Measurements from ENCODE around the gene SPON2.

SPON2 gene

GRCh38 chr4:1214101-1215095, 42.0 kb upstream of the SPON2 start:
- no peak overlapping the region for H3K27ac ChIP-seq (ENCODE audit: insufficient read depth, low read depth, low read length, poor library complexity, severe bottlenecking)
- H3K27me3 ChIP-seq (ENCODE audit: control insufficient read depth, insufficient read depth, low read length, poor library complexity, severe bottlenecking): no peaks in the 10 kb centered on the region
- H3K4me3 ChIP-seq (ENCODE audit: insufficient read depth, low read depth, low read length): no peak overlapping the region
- H3K4me1 ChIP-seq (ENCODE audit: control insufficient read depth, insufficient read depth, low read length): no peaks in the 10 kb centered on the region
- no peaks in the 10 kb centered on the region for H3K9me3 ChIP-seq (ENCODE audit: control insufficient read depth, low read length)
- H3K36me3 ChIP-seq (ENCODE audit: control insufficient read depth, insufficient read depth, low read length): peaks cover 16% of the 10 kb centered on the region
- WGBS, 2 experiments: 95% methylated on average over 48 of the region's 48 CpGs

GRCh38 chr4:1213336-1213995, 41.1 kb upstream of the SPON2 start:
- H3K36me3 ChIP-seq (ENCODE audit: control insufficient read depth, insufficient read depth, low read length): peaks cover 16% of the 10 kb centered on the region
- H3K9me3 ChIP-seq (ENCODE audit: control insufficient read depth, low read length): no peaks in the 10 kb centered on the region
- H3K27me3 ChIP-seq (ENCODE audit: control insufficient read depth, insufficient read depth, low read length, poor library complexity, severe bottlenecking): no peaks in the 10 kb centered on the region
- no peak overlapping the region for H3K4me3 ChIP-seq (ENCODE audit: insufficient read depth, low read depth, low read length)
- H3K27ac ChIP-seq (ENCODE audit: insufficient read depth, low read depth, low read length, poor library complexity, severe bottlenecking): no peak overlapping the region
- H3K4me1 ChIP-seq (ENCODE audit: control insufficient read depth, insufficient read depth, low read length): no peaks in the 10 kb centered on the region
- WGBS, 2 experiments: 95 to 97% methylated on average over 20 of the region's 20 CpGs

GRCh38 chr4:1212546-1213335, 40.4 kb upstream of the SPON2 start:
- WGBS, 2 experiments: 95% methylated on average over 20 of the region's 20 CpGs
- no peaks in the 10 kb centered on the region for H3K4me1 ChIP-seq (ENCODE audit: control insufficient read depth, insufficient read depth, low read length)
- no peak overlapping the region for H3K27ac ChIP-seq (ENCODE audit: insufficient read depth, low read depth, low read length, poor library complexity, severe bottlenecking)
- no peaks in the 10 kb centered on the region for H3K9me3 ChIP-seq (ENCODE audit: control insufficient read depth, low read length)
- peaks cover 16% of the 10 kb centered on the region for H3K36me3 ChIP-seq (ENCODE audit: control insufficient read depth, insufficient read depth, low read length)
- no peak overlapping the region for H3K4me3 ChIP-seq (ENCODE audit: insufficient read depth, low read depth, low read length)
- no peaks in the 10 kb centered on the region for H3K27me3 ChIP-seq (ENCODE audit: control insufficient read depth, insufficient read depth, low read length, poor library complexity, severe bottlenecking)

GRCh38 chr4:1211891-1212545, 39.6 kb upstream of the SPON2 start:
- no peaks in the 10 kb centered on the region for H3K9me3 ChIP-seq (ENCODE audit: control insufficient read depth, low read length)
- 96 to 97% methylated on average over 34 of the region's 34 CpGs for WGBS, 2 experiments
- no peaks in the 10 kb centered on the region for H3K27me3 ChIP-seq (ENCODE audit: control insufficient read depth, insufficient read depth, low read length, poor library complexity, severe bottlenecking)
- H3K4me1 ChIP-seq (ENCODE audit: control insufficient read depth, insufficient read depth, low read length): no peaks in the 10 kb centered on the region
- no peak overlapping the region for H3K27ac ChIP-seq (ENCODE audit: insufficient read depth, low read depth, low read length, poor library complexity, severe bottlenecking)
- peaks cover 16% of the 10 kb centered on the region for H3K36me3 ChIP-seq (ENCODE audit: control insufficient read depth, insufficient read depth, low read length)
- no peak overlapping the region for H3K4me3 ChIP-seq (ENCODE audit: insufficient read depth, low read depth, low read length)

GRCh38 chr4:1211371-1211770, 39.0 kb upstream of the SPON2 start:
- H3K4me3 ChIP-seq (ENCODE audit: insufficient read depth, low read depth, low read length): no peak overlapping the region
- H3K27me3 ChIP-seq (ENCODE audit: control insufficient read depth, insufficient read depth, low read length, poor library complexity, severe bottlenecking): no peaks in the 10 kb centered on the region
- H3K36me3 ChIP-seq (ENCODE audit: control insufficient read depth, insufficient read depth, low read length): peaks cover 16% of the 10 kb centered on the region
- H3K27ac ChIP-seq (ENCODE audit: insufficient read depth, low read depth, low read length, poor library complexity, severe bottlenecking): no peak overlapping the region
- H3K4me1 ChIP-seq (ENCODE audit: control insufficient read depth, insufficient read depth, low read length): no peaks in the 10 kb centered on the region
- H3K9me3 ChIP-seq (ENCODE audit: control insufficient read depth, low read length): no peaks in the 10 kb centered on the region
- 95 to 97% methylated on average over 13 of the region's 13 CpGs for WGBS, 2 experiments

- no peak overlapping the region for H3K27ac ChIP-seq (ENCODE audit: insufficient read depth, low read depth, low read length, poor library complexity, severe bottlenecking)
Measured at GRCh38 chr4:1210971-1211370, 38.6 kb upstream of the SPON2 start.

GRCh38 chr4:1210241-1210841, 38.0 kb upstream of the SPON2 start:
- Histone ChIP-seq H3K4me3 (ENCODE audit: insufficient read depth, low read depth, low read length) (no peak overlapping the region), H3K36me3 (ENCODE audit: control insufficient read depth, insufficient read depth, low read length) (peaks cover 6% of the 10 kb centered on the region), H3K4me1 (ENCODE audit: control insufficient read depth, insufficient read depth, low read length) (no peaks in the 10 kb centered on the region), H3K27ac (ENCODE audit: insufficient read depth, low read depth, low read length, poor library complexity, severe bottlenecking) (no peak overlapping the region), H3K27me3 (ENCODE audit: control insufficient read depth, insufficient read depth, low read length, poor library complexity, severe bottlenecking) (no peaks in the 10 kb centered on the region), H3K9me3 (ENCODE audit: control insufficient read depth, low read length) (no peaks in the 10 kb centered on the region)
- WGBS, 2 experiments: 95 to 97% methylated on average over 22 of the region's 22 CpGs

More at GRCh38 chr4:1210971-1211370, 38.6 kb upstream of the SPON2 start:
- H3K36me3 ChIP-seq (ENCODE audit: control insufficient read depth, insufficient read depth, low read length): peaks cover 13% of the 10 kb centered on the region
- H3K9me3 ChIP-seq (ENCODE audit: control insufficient read depth, low read length): no peaks in the 10 kb centered on the region
- H3K27me3 ChIP-seq (ENCODE audit: control insufficient read depth, insufficient read depth, low read length, poor library complexity, severe bottlenecking): no peaks in the 10 kb centered on the region
- H3K4me1 ChIP-seq (ENCODE audit: control insufficient read depth, insufficient read depth, low read length): no peaks in the 10 kb centered on the region
- WGBS, 2 experiments: 95 to 96% methylated on average over 10 of the region's 10 CpGs
- H3K4me3 ChIP-seq (ENCODE audit: insufficient read depth, low read depth, low read length): no peak overlapping the region

- Histone ChIP-seq H3K36me3 (ENCODE audit: control insufficient read depth, insufficient read depth, low read length) (peaks cover 3% of the 10 kb centered on the region), H3K9me3 (ENCODE audit: control insufficient read depth, low read length) (no peaks in the 10 kb centered on the region), H3K27ac (ENCODE audit: insufficient read depth, low read depth, low read length, poor library complexity, severe bottlenecking) (no peak overlapping the region), H3K4me3 (ENCODE audit: insufficient read depth, low read depth, low read length) (no peak overlapping the region), H3K4me1 (ENCODE audit: control insufficient read depth, insufficient read depth, low read length) (no peaks in the 10 kb centered on the region), H3K27me3 (ENCODE audit: control insufficient read depth, insufficient read depth, low read length, poor library complexity, severe bottlenecking) (no peaks in the 10 kb centered on the region)
- 84 to 91% methylated on average over 11 of the region's 11 CpGs for WGBS, 2 experiments
Measured at GRCh38 chr4:1209821-1210220, 37.4 kb upstream of the SPON2 start.

- Histone ChIP-seq H3K4me1 (ENCODE audit: control insufficient read depth, insufficient read depth, low read length) (no peaks in the 10 kb centered on the region), H3K4me3 (ENCODE audit: insufficient read depth, low read depth, low read length) (no peak overlapping the region), H3K27ac (ENCODE audit: insufficient read depth, low read depth, low read length, poor library complexity, severe bottlenecking) (no peak overlapping the region), H3K36me3 (ENCODE audit: control insufficient read depth, insufficient read depth, low read length) (peaks cover 2% of the 10 kb centered on the region), H3K27me3 (ENCODE audit: control insufficient read depth, insufficient read depth, low read length, poor library complexity, severe bottlenecking) (no peaks in the 10 kb centered on the region), H3K9me3 (ENCODE audit: control insufficient read depth, low read length) (no peaks in the 10 kb centered on the region)
- WGBS, 2 experiments: 94 to 95% methylated on average over 31 of the region's 31 CpGs
Measured at GRCh38 chr4:1208970-1209704, 36.8 kb upstream of the SPON2 start.

All from ectodermal cell (in vitro differentiated cells).